Activated CD8-positive, alpha-beta memory T cell treated with anti-CD3 and anti-CD28 coated beads for 36 hours (primary cell): ENCODE results near the gene UBE2N. TPM values are rescaled to one million over a fixed set of nuclear protein-coding genes. Genes with fewer than 3 reads are reported as not detected.

Experiments
- CTCF ChIA-PET: fragments of 350-600 bp; sonication (Branson Sonifier 250); formaldehyde crosslinking; loops from one replicate; lab custom pipeline; 2021; ENCODE audit warnings: antibody characterized with exemption; lab: Charles Lee
- POLR2A ChIA-PET: fragments of 350-600 bp; sonication (Branson Sonifier 250); formaldehyde crosslinking; loops from one replicate; lab custom pipeline; 2021; ENCODE audit warnings: antibody characterized with exemption; lab: Charles Lee
- total RNA-seq, 2 experiments: library from RNA; stranded (reverse); gene quantifications; one replicate each; pipeline ENCODE4 v1.2.3, GENCODE V29; 2021

UBE2N gene
- total RNA-seq, 2 experiments from 2014 or later = 254 to 263 TPM

GRCh38 chr12:93377252-93378195 lies 64.2 kb downstream of the UBE2N start, which contains the start of gene NUDT4:
TSS of gene NUDT4 (plus strand) at chr12:93377925. CDS start at chr12:93378323, 398 bp downstream.
- CTCF ChIA-PET = no interaction called here
- POLR2A ChIA-PET = interaction anchor here (0.7 kb wide), 1 partner anchor 197 kb away, joined by 3 read pairs; no protein-coding TSS in a partner anchor

GRCh38 chr12:93376436-93377251 lies 65.1 kb downstream of the UBE2N start:
- ChIA-PET CTCF (interaction anchor here (0.5 kb wide), 1 partner anchor 13 kb away, joined by 4 read pairs; no protein-coding TSS in a partner anchor), POLR2A (interaction anchor here (0.7 kb wide), 1 partner anchor 198 kb away, joined by 3 read pairs; no protein-coding TSS in a partner anchor)

- POLR2A ChIA-PET = no interaction called here
Measured at GRCh38 chr12:93375906-93376305, 65.8 kb downstream of the UBE2N start.

GRCh38 chr12:93373961-93374656 lies 67.6 kb downstream of the UBE2N start:
- ChIA-PET POLR2A (no interaction called here), CTCF (interaction anchor here (0.9 kb wide), 1 partner anchor 158 kb away, joined by 3 read pairs; no protein-coding TSS in a partner anchor)

More at GRCh38 chr12:93375906-93376305, 65.8 kb downstream of the UBE2N start:
- CTCF ChIA-PET = interaction anchor here (0.5 kb wide), 1 partner anchor 12 kb away, joined by 4 read pairs; no protein-coding TSS in a partner anchor

- CTCF ChIA-PET = no interaction called here
Measured at GRCh38 chr12:93370947-93371346, 70.8 kb downstream of the UBE2N start.

GRCh38 chr12:93369505-93369904 lies 72.2 kb downstream of the UBE2N start:
- ChIA-PET POLR2A (no interaction called here), CTCF (no interaction called here)

More at GRCh38 chr12:93370947-93371346, 70.8 kb downstream of the UBE2N start:
- POLR2A ChIA-PET = no interaction called here

GRCh38 chr12:93368766-93369165 lies 73.0 kb downstream of the UBE2N start:
- POLR2A ChIA-PET = no interaction called here
- CTCF ChIA-PET = no interaction called here

GRCh38 chr12:93366422-93366821 lies 75.3 kb downstream of the UBE2N start:
- ChIA-PET CTCF (no interaction called here), POLR2A (no interaction called here)

GRCh38 chr12:93365616-93366405 lies 75.9 kb downstream of the UBE2N start:
- ChIA-PET CTCF (interaction anchor here (0.6 kb wide), 1 partner anchor 101 kb away, joined by 3 read pairs; the partner anchor contains the start of gene MRPL42), POLR2A (no interaction called here)

- POLR2A ChIA-PET = interaction anchor here (0.6 kb wide), 1 partner anchor 48 kb away, joined by 3 read pairs; no protein-coding TSS in a partner anchor
- CTCF ChIA-PET = interaction anchor here (0.7 kb wide), 1 partner anchor 12 kb away, joined by 4 read pairs; no protein-coding TSS in a partner anchor
Measured at GRCh38 chr12:93363841-93364297, 77.9 kb downstream of the UBE2N start.

GRCh38 chr12:93361151-93361919 lies 80.4 kb downstream of the UBE2N start:
- CTCF ChIA-PET = interaction anchor here (0.5 kb wide), 1 partner anchor 28 kb away, joined by 4 read pairs; no protein-coding TSS in a partner anchor
- POLR2A ChIA-PET = no interaction called here

GRCh38 chr12:93360688-93361087 lies 81.1 kb downstream of the UBE2N start:
- ChIA-PET POLR2A (no interaction called here), CTCF (no interaction called here)

GRCh38 chr12:93358821-93359220 lies 82.9 kb downstream of the UBE2N start:
- CTCF ChIA-PET = no interaction called here
- POLR2A ChIA-PET = no interaction called here

GRCh38 chr12:93358058-93358457 lies 83.7 kb downstream of the UBE2N start:
- ChIA-PET CTCF (no interaction called here), POLR2A (no interaction called here)

GRCh38 chr12:93356214-93356613 lies 85.5 kb downstream of the UBE2N start:
- POLR2A ChIA-PET = no interaction called here

More at GRCh38 chr12:93356214-93356613, 85.5 kb downstream of the UBE2N start:
- CTCF ChIA-PET = no interaction called here
